GM13976 (cell line): Measurements from ENCODE around the gene ADCY5.

ENCODE experiments used
- DNase-seq: peaks from one replicate; pipeline ENCODE4 v3.0.0; 2012; ENCODE audit warnings: low spot score
- CTCF ChIP-seq: IDR thresholded peaks from 2 replicates; pipeline ENCODE4 v1.5.1; 2012; ENCODE audit warnings: borderline replicate concordance, mild to moderate bottlenecking; ENCODE audit not compliant: insufficient read depth; ENCODE audit errors: extremely low read depth, missing control alignments, control extremely low read depth
- in situ Hi-C: fragments of 300-500 bp; cut with MboI; formaldehyde crosslinking; loops from one replicate; pipeline ENCODE4 v1.12.0; 2022; ENCODE audit warnings: low sequenced_read_pairs, mixed read lengths, inconsistent platforms; ENCODE audit not compliant: unreplicated experiment

Gene ADCY5

GRCh38 chr3:123449997-123450604, 1.2 kb upstream of the ADCY5 start:
- in situ Hi-C loops, result no loop called here
- no peak for TF ChIP-seq CTCF
- no peak for DNase-seq

- peak; percentile 65 for DNase-seq
- in situ Hi-C loops, result no loop called here
- TF ChIP-seq CTCF, result no peak
Measured at GRCh38 chr3:123449102-123449996, 459 bp upstream of the ADCY5 start.

- peak; percentile 82 for DNase-seq
- TF ChIP-seq CTCF, result peak; percentile 71
- in situ Hi-C loops, result no loop called here
Measured at GRCh38 chr3:123447749-123448517, 957 bp downstream of the ADCY5 start.

- in situ Hi-C loops, result no loop called here
- no peak for DNase-seq
- TF ChIP-seq CTCF, result no peak
Measured at GRCh38 chr3:123447416-123447748, 1.5 kb downstream of the ADCY5 start.

- in situ Hi-C loops, result no loop called here
- no peak for DNase-seq
- no peak for TF ChIP-seq CTCF
Measured at GRCh38 chr3:123446610-123447109, 2.2 kb downstream of the ADCY5 start.

- TF ChIP-seq CTCF, result no peak
- in situ Hi-C loops, result no loop called here
Measured at GRCh38 chr3:123446210-123446609, 2.7 kb downstream of the ADCY5 start.

More at GRCh38 chr3:123446210-123446609, 2.7 kb downstream of the ADCY5 start:
- no peak for DNase-seq
